K562 (cell line): ENCODE results near the gene CELSR3. TPM values are rescaled to one million over a fixed set of nuclear protein-coding genes. Genes with fewer than 3 reads are reported as not detected.
A peak's percentile ranks its signal among the peaks of the same experiment; 100 is the strongest.

Experiments
- ATAC-seq: fragments of 200-7000 bp; cut with Tn5 transposase; 3 replicates; pipeline ENCODE4 v1.9.1; 2020; ENCODE audit warnings: moderate library complexity
- BruUV-seq: library from RNA; stranded (reverse); fragments of 400-500 nt; replicated peaks from 2 replicates; lab custom pipeline; 2021; lab: Mats Ljungman, UMichigan
- CTCF ChIA-PET: fragments of 300-600 bp; formaldehyde crosslinking; extraction: SDS; loops from one replicate; lab custom pipeline; 2021; ENCODE audit warnings: low intra/inter-chr PET ratio; lab: Yijun Ruan, JAX
- POLR2A ChIA-PET: fragments of 300-600, 350-650 bp; sonication (Branson Sonifier 250); formaldehyde crosslinking; extraction: SDS; loops from one replicate; lab custom pipeline; 2021; ENCODE audit warnings: antibody characterized with exemption, inconsistent platforms; lab: Yijun Ruan, JAX
- DNase-seq, 4 experiments: peaks; one replicate each; pipeline versions ENCODE4 v3.0.0 to v3.0.0-alpha.2; 2011 to 2018; ENCODE audit warnings: low spot score in 3 of 4, mixed read lengths in 3 of 4; ENCODE audit errors: extremely low read depth in 1 of 4
- FAIRE-seq: peaks from 2 replicates; lab custom pipeline; 2011; peaks lifted over from hg19 to GRCh38; lab: Jason Lieb, UNC
- H2AFZ ChIP-seq: 2 replicates; pipeline ENCODE4 v1.6.0; 2011; ENCODE audit warnings: low read depth, low read length, control low read depth, inconsistent platforms
- H3K27ac ChIP-seq: fragments of 200-600 bp; 3 replicates; pipeline ENCODE4 v1.8.0; 2011; ENCODE audit warnings: low read depth, mild to moderate bottlenecking, control low read depth, inconsistent platforms, low read length, moderate library complexity, mixed read lengths; ENCODE audit errors: extremely low read depth
- H3K27me3 ChIP-seq, 2 experiments: fragments of 300-600 bp in 1 of 2; 2 replicates in 1 of 2; 3 replicates in 1 of 2; pipeline versions ENCODE4 v1.6.0 to v1.8.0; 2011; ENCODE audit warnings: inconsistent platforms in 2 of 2, low read length in 2 of 2, mild to moderate bottlenecking in 1 of 2, mixed read lengths in 1 of 2, moderate library complexity in 1 of 2; ENCODE audit not compliant: control insufficient read depth in 2 of 2, insufficient read depth in 2 of 2
- H3K36me3 ChIP-seq: fragments of 300-600 bp; 3 replicates; pipeline ENCODE4 v1.8.0; 2011; ENCODE audit warnings: mild to moderate bottlenecking, low read length, inconsistent platforms; ENCODE audit not compliant: control insufficient read depth, insufficient read depth
- H3K4me1 ChIP-seq, 2 experiments: fragments of 200-600 bp in 1 of 2; replicated peaks in 1 of 2; 2 replicates in 1 of 2; 3 replicates in 1 of 2; pipeline versions ENCODE4 v1.5.1 to v1.8.0; 2011; ENCODE audit warnings: inconsistent platforms in 2 of 2, low read length in 2 of 2, mild to moderate bottlenecking in 1 of 2, mixed read lengths in 1 of 2, moderate library complexity in 1 of 2; ENCODE audit not compliant: control insufficient read depth in 2 of 2, insufficient read depth in 2 of 2
- H3K4me2 ChIP-seq: 2 replicates; pipeline ENCODE4 v1.6.1; 2011; ENCODE audit warnings: low read length, control low read depth, inconsistent platforms, mixed read lengths; ENCODE audit not compliant: insufficient read depth
- H3K4me3 ChIP-seq: fragments of 200-600 bp; sonication (generic), shearing (Covaris generic); 2 replicates; pipeline ENCODE4 v1.5.1; 2016; ENCODE audit warnings: control low read depth, inconsistent platforms
- H3K79me2 ChIP-seq: fragments of 200-600 bp; 3 replicates; pipeline ENCODE4 v1.8.0; 2011; ENCODE audit warnings: low read length, inconsistent platforms; ENCODE audit not compliant: control insufficient read depth, insufficient read depth
- H3K9ac ChIP-seq, 2 experiments: 2 replicates each; pipeline versions ENCODE4 v1.6.0 to v1.6.1; 2011; ENCODE audit warnings: low read depth in 2 of 2, low read length in 2 of 2, control low read depth in 1 of 2, inconsistent platforms in 1 of 2, mild to moderate bottlenecking in 1 of 2, mixed read lengths in 1 of 2; ENCODE audit not compliant: insufficient read depth in 1 of 2
- H3K9me1 ChIP-seq: one replicate; pipeline ENCODE4 v1.6.0; 2011; ENCODE audit warnings: inconsistent platforms, mild to moderate bottlenecking, low read length, moderate library complexity; ENCODE audit not compliant: control insufficient read depth, insufficient read depth
- H3K9me3 ChIP-seq: replicated peaks from 2 replicates; pipeline ENCODE4 v1.5.1; 2011; ENCODE audit warnings: low read depth, low read length, inconsistent platforms; ENCODE audit not compliant: control insufficient read depth, insufficient read depth
- H4K20me1 ChIP-seq: replicated peaks from 2 replicates; pipeline ENCODE4 v1.6.1; 2011; ENCODE audit warnings: low read length, inconsistent platforms, mixed read lengths; ENCODE audit not compliant: control insufficient read depth, insufficient read depth
- MLX ChIP-seq, 2 experiments: fragments of 450-650 bp in 1 of 2; sonication (generic) in 1 of 2; formaldehyde crosslinking; conservative IDR thresholded peaks; 2 replicates each; pipeline versions ENCODE4 v1.4.0 to v1.8.1; 2020 to 2022; ENCODE audit warnings: mild to moderate bottlenecking in 1 of 2, missing genetic modification reagents in 1 of 2
- PHB2 ChIP-seq: fragments of 450-650 bp; IDR thresholded peaks from 2 replicates; pipeline ENCODE4 v1.6.1; 2017; ENCODE audit warnings: low read depth
- SIX5 ChIP-seq, 2 experiments: IDR thresholded peaks; 2 replicates each; pipeline ENCODE4 v1.6.1; 2011; ENCODE audit warnings: low read length in 2 of 2, borderline replicate concordance in 1 of 2, low read depth in 1 of 2, mild to moderate bottlenecking in 1 of 2, moderate library complexity in 1 of 2; ENCODE audit not compliant: insufficient read depth in 1 of 2
- SP1 ChIP-seq: sonication (generic); formaldehyde crosslinking; IDR thresholded peaks from 2 replicates; pipeline ENCODE4 v1.8.1; 2022; ENCODE audit warnings: mild to moderate bottlenecking, missing genetic modification reagents
- TRIM24 ChIP-seq, 2 experiments: fragments of 450-650 bp; IDR thresholded peaks; 2 replicates each; pipeline ENCODE4 v1.6.1; 2016
- ZBTB26 ChIP-seq: fragments of 450-650 bp; formaldehyde crosslinking; IDR thresholded peaks from 2 replicates; pipeline ENCODE4 v1.4.0; 2022; ENCODE audit warnings: missing genetic modification characterization
- ZNF280B ChIP-seq: fragments of 250-450 bp; sonication (Bioruptor Pico); IDR thresholded peaks from 2 replicates; pipeline ENCODE4 v1.5.1; 2021; ENCODE audit warnings: mild to moderate bottlenecking
- WGBS: fragments of 100-300 bp; shearing (Covaris generic); methylation state at CpG from one replicate; pipeline ENCODE4 v1.1.6; 2016; ENCODE audit warnings: low coverage, mixed read lengths; ENCODE audit not compliant: insufficient coverage; ENCODE audit errors: missing lambda C conversion rate; 5-methylcytosine and 5-hydroxymethylcytosine counted together
- in situ Hi-C: fragments of 300-500 bp; cut with MboI; formaldehyde crosslinking; loops from 4 replicates; pipeline ENCODE4 v1.15.0; 2018; ENCODE audit warnings: inconsistent platforms, mixed read lengths
- intact Hi-C: fragments of 100-400 bp; cut with micrococcal nuclease; formaldehyde crosslinking; loops from 2 replicates; pipeline ENCODE4 v1.14.2; 2022
- polyA plus RNA-seq, 8 experiments: library from polyadenylated mRNA; depleted of rRNA in 4 of 8; stranded (reverse) in 5 of 8; unstranded in 3 of 8; fragments of >200 nt; fragmentation: Nextera tagmentation in 2 of 8; fragmentation: Illumina TruSeq in 1 of 8; extraction: Ambion mirVana in 2 of 8; extraction: Trizol in 1 of 8; gene quantifications; 2 replicates each; pipeline versions ENCODE4 v1.2.1 to v1.2.3, GENCODE V29; 2011 to 2014; ENCODE audit warnings: inconsistent platforms in 1 of 8, missing spikeins in 1 of 8
- total RNA-seq, 7 experiments: library from RNA; depleted of rRNA in 6 of 7; stranded (reverse); fragments of >200 nt in 6 of 7; fragmentation: Illumina TruSeq in 2 of 7; extraction: Trizol in 2 of 7; gene quantifications; 2 replicates each; pipeline versions ENCODE4 v1.2.1 to v1.2.3, GENCODE V29; 2011 to 2021; ENCODE audit warnings: low replicate concordance in 1 of 7

CELSR3 gene
- total and polyA plus RNA-seq, 9 of the 15 experiments (the other 6 are each of a cell fraction or from before 2014, with no cell fraction given), result 0.10 to 2.7 (median 0.76) TPM

- Histone ChIP-seq H3K9me3 (no peaks in the 10 kb centered on the region), H4K20me1 (no peaks in the 10 kb centered on the region), H3K79me2 (no peaks in the 10 kb centered on the region), H3K27me3 (no peaks in the 10 kb centered on the region; a peak in 1 of 5 replicates), H3K9me1 (no peaks in the 10 kb centered on the region), H3K4me2 (no peak overlapping the region; the same call in 1 of the 2 replicates), H3K4me1 (peaks cover 2 to 36% of the 10 kb centered on the region in 2 experiments; a peak in 4 of 5 replicates), H3K36me3 (peaks cover 2% of the 10 kb centered on the region; the same call in 1 of the 3 replicates), H2AFZ (no peak overlapping the region), H3K9ac (no peak overlapping the region), H3K27ac (no peak overlapping the region), H3K4me3 (peak overlapping the region; percentile 55)
- ChIA-PET POLR2A (interaction anchor here (0.6 to 1.7 kb wide), 12 partner anchors 10 to 367 kb away, joined by 3 to 7 read pairs (median 3); no protein-coding TSS in a partner anchor), CTCF (no interaction called here)
- WGBS, result 9% methylated on average over 15 of the region's 46 CpGs
- TF ChIP-seq ZNF280B, result no peak
- TF ChIP-seq SP1, result no peak
- TF ChIP-seq TRIM24 (IDR thresholded peaks at IDR 0.05), result no peak
- no peak for TF ChIP-seq ZBTB26 (CRISPR knock-in tag)
- no peak for TF ChIP-seq SIX5 (IDR thresholded peaks at IDR 0.05; ENCODE audit: borderline replicate concordance in 1 of 2, insufficient read depth in 1 of 2, low read depth in 1 of 2, low read length in 2 of 2)
- TF ChIP-seq PHB2, result no peak
- TF ChIP-seq MLX (CRISPR knock-in tag; conservative IDR thresholded peaks at IDR 0.05), result no peak
- in situ Hi-C loops (no loop called here), intact Hi-C loops (no loop called here)
- DNase-seq (peak in 1 of 4 experiments; percentile 18), FAIRE-seq (no peak), ATAC-seq (no peak)
- BruUV-seq, result no TSS peak
Observed at GRCh38 chr3:48662145-48662752, 437 bp downstream of the CELSR3 start.
